DOHH2 (cell line): ENCODE measurements around the gene ABLIM2.

Experiments used
- EZH2phosphoT487 ChIP-seq: fragments of 200-600 bp; sonication (generic); IDR thresholded peaks from 2 replicates; pipeline ENCODE4 v1.6.1; 2017; ENCODE audit warnings: borderline replicate concordance, mild to moderate bottlenecking, antibody characterized with exemption, low read length, moderate library complexity, mixed read lengths
- TF ChIP-seq, protein P1 (sequence below): fragments of 200-600 bp; sonication (generic); IDR thresholded peaks from one replicate; pipeline ENCODE4 v1.5.1; 2014; ENCODE audit warnings: antibody characterized with exemption, mild to moderate bottlenecking, low read depth, low read length; ENCODE audit not compliant: poor library complexity, severe bottlenecking

DNA sequence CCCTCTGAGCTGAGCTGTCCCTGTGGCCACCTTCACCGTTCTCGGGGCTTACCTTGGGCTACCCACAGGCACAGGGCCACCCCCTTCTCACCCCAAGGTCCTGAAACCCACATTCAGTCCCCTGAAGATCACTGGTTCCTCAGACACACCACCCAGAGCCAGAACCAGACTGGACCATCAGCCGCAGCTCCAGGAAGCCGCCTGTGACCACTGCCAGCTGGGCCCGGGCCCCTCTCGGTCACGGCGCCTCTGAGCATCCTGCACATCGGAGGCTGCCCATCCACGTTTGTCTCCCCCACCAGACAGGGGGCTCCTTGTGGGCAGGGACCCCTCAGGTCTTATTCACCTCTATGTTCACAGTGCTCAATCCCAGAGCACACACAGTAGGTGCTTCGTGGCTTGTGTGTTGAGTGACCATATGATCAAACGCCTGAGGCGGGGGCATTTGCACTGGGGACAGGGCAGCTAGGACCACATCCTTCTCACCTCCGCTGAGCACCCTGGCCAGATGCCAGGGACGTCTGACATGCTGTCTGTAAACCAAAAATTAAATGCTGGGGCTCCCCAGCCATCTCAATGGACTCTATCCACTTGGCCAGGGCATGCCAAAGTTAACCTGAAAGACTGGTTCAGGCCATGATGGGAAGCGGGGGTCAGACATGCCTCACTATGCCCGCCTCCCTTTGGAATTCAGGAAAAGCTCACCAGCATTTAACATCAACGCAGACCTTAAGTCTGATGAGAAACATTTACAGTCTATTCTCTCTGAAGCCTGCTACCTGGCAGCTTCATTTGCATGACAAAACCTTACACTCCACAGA, 109.5 kb downstream of the ABLIM2 start:
- TF ChIP-seq, protein P1, sequence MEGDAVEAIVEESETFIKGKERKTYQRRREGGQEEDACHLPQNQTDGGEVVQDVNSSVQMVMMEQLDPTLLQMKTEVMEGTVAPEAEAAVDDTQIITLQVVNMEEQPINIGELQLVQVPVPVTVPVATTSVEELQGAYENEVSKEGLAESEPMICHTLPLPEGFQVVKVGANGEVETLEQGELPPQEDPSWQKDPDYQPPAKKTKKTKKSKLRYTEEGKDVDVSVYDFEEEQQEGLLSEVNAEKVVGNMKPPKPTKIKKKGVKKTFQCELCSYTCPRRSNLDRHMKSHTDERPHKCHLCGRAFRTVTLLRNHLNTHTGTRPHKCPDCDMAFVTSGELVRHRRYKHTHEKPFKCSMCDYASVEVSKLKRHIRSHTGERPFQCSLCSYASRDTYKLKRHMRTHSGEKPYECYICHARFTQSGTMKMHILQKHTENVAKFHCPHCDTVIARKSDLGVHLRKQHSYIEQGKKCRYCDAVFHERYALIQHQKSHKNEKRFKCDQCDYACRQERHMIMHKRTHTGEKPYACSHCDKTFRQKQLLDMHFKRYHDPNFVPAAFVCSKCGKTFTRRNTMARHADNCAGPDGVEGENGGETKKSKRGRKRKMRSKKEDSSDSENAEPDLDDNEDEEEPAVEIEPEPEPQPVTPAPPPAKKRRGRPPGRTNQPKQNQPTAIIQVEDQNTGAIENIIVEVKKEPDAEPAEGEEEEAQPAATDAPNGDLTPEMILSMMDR: no peak
- TF ChIP-seq EZH2phosphoT487: no peak
